SK-N-MC (cell line): ENCODE data around the gene THYN1.
A peak's percentile ranks its signal among the peaks of the same experiment; 100 is the strongest.

Source experiments
- DNase-seq: peaks from one replicate; pipeline ENCODE4 v3.0.0-alpha.2; 2011; ENCODE audit warnings: low read depth, low spot score
- H3K27ac ChIP-seq: fragments of 200-600 bp; sonication (generic); 2 replicates; pipeline ENCODE4 v1.5.1; 2016; ENCODE audit warnings: mixed run types
- H3K36me3 ChIP-seq: fragments of 200-600 bp; sonication (generic); 2 replicates; pipeline ENCODE4 v1.6.1; 2017; ENCODE audit warnings: antibody characterized with exemption, low read length, mixed read lengths; ENCODE audit not compliant: insufficient read depth
- H3K4me3 ChIP-seq: fragments of 200-600 bp; sonication (generic); 2 replicates; pipeline ENCODE4 v1.5.1; 2016
- H3K9ac ChIP-seq: fragments of 200-600 bp; sonication (generic); 2 replicates; pipeline ENCODE4 v1.8.0; 2017; ENCODE audit warnings: mixed run types, mixed read lengths; ENCODE audit not compliant: insufficient read length
- H3K9me3 ChIP-seq: fragments of 200-600 bp; sonication (generic); 2 replicates; pipeline ENCODE4 v1.6.1; 2017; ENCODE audit warnings: low read depth, mild to moderate bottlenecking, antibody characterized with exemption, low read length, moderate library complexity, mixed read lengths
- EZH2 ChIP-seq: fragments of 200-600 bp; sonication (generic); IDR thresholded peaks from one replicate; pipeline ENCODE4 v1.6.1; 2017; ENCODE audit warnings: antibody characterized with exemption
- FOXP2 ChIP-seq: optimal IDR thresholded peaks from 2 replicates; pipeline ENCODE3; 2011; ENCODE audit warnings: mild to moderate bottlenecking, moderate library complexity; ENCODE audit not compliant: insufficient read depth; ENCODE audit errors: extremely low read length, control extremely low read depth
- POLR2AphosphoS5 ChIP-seq: IDR thresholded peaks from 2 replicates; pipeline ENCODE4 v1.6.1; 2012; ENCODE audit warnings: mild to moderate bottlenecking, low read depth, low read length, borderline replicate concordance

THYN1 gene

DNA sequence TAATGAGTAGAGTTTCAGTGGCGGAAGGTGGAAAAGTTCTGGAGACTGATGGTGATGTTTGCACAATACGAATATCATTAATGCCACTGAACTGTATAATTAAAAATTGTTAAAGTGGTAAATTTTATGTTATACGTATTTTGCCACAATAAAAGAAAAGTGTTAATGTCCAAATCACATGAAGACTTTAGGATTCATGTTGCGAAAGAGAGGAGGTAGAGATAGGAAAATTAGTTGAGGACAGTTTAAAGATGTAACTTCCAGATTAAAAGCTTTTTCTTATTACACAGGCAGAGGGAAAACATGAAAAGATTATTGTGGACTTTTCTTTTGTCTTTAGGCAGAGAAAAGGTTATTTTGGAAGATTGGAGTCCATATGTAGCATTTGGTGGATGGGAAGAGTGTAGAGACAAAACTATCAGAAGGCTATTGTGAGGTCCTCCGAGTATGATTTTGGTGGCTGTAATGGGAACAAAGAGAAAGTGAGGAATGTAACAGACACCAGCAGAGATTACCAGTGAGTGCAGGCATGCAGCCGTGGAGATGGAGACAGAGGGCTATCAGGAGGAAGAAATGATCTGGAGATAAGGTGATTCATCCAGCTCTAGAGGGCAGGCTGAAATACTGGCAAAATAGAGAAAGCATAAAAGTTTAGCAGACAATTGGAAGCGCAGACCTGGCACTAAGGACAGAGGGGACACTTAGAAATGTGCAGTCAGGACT lies 16.2 kb downstream of the THYN1 start:
- no peak for DNase-seq
- H3K4me3 ChIP-seq, result no peak overlapping the region
- no peak overlapping the region for H3K27ac ChIP-seq
- no peak overlapping the region for H3K9ac ChIP-seq
- peaks cover 17% of the 10 kb centered on the region; the same call in 1 of the 2 replicates for H3K36me3 ChIP-seq
- H3K9me3 ChIP-seq, result no peaks in the 10 kb centered on the region
- no peak for TF ChIP-seq POLR2AphosphoS5
- no peak for TF ChIP-seq FOXP2
- TF ChIP-seq EZH2, result no peak

- H3K4me3 ChIP-seq, result no peak overlapping the region
- H3K9ac ChIP-seq, result no peak overlapping the region
- peaks cover 17% of the 10 kb centered on the region; the same call in 1 of the 2 replicates for H3K36me3 ChIP-seq
- no peak for DNase-seq
- TF ChIP-seq EZH2 (no peak), POLR2AphosphoS5 (no peak), FOXP2 (no peak)
- no peaks in the 10 kb centered on the region for H3K9me3 ChIP-seq
- no peak overlapping the region for H3K27ac ChIP-seq
These were observed 17.8 kb downstream of the THYN1 start for GRCh38 chr11:134235399-134235798.

DNA sequence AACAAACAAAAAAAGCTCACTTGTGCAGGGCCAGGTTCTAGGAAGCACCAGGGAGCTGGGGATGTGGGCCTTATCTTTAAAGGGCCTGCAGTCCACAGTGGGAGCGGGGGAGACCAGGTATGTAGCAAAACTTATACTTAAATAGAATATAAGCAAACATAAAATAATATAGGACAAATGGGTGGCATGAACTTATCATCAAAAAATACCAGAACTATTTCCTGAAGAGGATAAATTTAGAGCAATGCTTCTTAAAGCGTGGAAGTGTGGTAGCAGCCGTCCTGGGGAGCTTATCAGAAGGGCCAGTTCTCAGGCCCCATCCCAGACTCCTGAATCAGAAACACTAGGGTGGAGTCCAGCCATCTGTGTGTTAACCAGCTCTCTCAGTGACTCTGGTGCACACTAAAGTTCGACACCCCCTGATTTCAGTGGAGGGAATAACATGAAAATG lies 19.4 kb downstream of the THYN1 start:
- Histone ChIP-seq H3K9me3 (no peaks in the 10 kb centered on the region), H3K27ac (no peak overlapping the region), H3K9ac (no peak overlapping the region), H3K4me3 (no peak overlapping the region), H3K36me3 (peaks cover 5% of the 10 kb centered on the region; the same call in 1 of the 2 replicates)
- DNase-seq, result no peak
- TF ChIP-seq FOXP2, result no peak
- TF ChIP-seq POLR2AphosphoS5, result no peak
- TF ChIP-seq EZH2, result no peak

DNA sequence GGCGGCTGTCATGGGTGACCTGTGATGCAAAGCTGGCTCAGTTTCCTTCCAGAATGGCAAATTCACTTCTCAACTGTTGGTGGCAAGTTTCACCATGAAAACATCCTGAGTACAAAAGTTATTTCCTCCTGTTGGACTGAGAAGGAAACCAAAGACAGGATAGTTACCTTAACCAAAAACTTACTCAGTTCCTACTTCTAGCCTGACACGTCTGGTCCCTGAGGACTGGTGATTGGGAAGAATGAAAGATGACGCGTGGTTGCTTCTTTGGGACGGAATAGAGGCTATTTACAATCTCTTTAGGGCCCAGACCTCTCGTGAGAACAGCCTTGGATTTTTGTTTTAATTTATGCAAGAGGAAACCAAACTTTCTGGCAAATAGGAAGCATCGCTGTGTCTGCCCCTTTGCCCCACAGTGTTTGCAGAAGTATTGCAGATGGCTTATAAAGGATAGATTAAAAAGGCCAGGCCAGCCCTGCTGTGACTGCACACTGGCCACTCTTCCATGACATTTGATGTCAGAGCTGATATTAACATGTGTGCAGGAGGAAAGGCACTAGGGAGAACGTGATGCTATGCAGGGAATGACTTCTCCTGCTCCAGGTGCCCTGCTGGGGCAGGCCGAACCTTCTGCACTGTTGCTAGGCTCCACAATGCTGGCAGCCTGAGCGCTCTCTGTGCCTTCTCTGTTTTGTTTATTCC lies 21.0 kb downstream of the THYN1 start:
- TF ChIP-seq EZH2, result no peak
- TF ChIP-seq POLR2AphosphoS5, result no peak
- no peak for TF ChIP-seq FOXP2
- H3K9me3 ChIP-seq, result no peaks in the 10 kb centered on the region
- no peak overlapping the region for H3K4me3 ChIP-seq
- no peak overlapping the region for H3K9ac ChIP-seq
- no peak for DNase-seq
- peaks cover 5% of the 10 kb centered on the region; the same call in 1 of the 2 replicates for H3K36me3 ChIP-seq
- no peak overlapping the region for H3K27ac ChIP-seq

DNA sequence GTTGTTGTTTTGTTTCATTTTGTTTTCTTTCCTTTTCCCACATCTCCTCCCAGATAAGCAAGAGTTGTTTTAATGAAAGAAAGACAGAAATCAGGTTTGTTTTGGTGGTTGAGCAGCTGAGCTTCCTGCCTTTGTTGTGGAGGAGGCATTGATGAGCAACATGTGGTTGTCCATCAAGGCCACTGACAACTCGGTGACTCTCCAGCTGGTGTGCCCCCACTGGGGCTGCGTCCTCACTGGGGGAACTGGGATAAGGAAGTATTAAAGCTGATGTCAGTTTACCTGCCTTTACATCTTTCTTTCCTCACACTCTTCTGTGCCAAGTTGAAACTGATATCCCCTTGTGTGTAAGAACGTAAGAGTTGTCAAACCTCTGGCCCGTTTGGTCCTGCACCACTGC lies 22.8 kb downstream of the THYN1 start:
- H3K4me3 ChIP-seq, result no peak overlapping the region
- DNase-seq, result no peak
- TF ChIP-seq EZH2, result no peak
- no peak for TF ChIP-seq POLR2AphosphoS5
- no peak for TF ChIP-seq FOXP2
- no peak overlapping the region for H3K27ac ChIP-seq
- H3K9ac ChIP-seq, result no peak overlapping the region
- H3K36me3 ChIP-seq, result no peaks in the 10 kb centered on the region; the same call in 1 of the 2 replicates
- no peaks in the 10 kb centered on the region for H3K9me3 ChIP-seq

DNA sequence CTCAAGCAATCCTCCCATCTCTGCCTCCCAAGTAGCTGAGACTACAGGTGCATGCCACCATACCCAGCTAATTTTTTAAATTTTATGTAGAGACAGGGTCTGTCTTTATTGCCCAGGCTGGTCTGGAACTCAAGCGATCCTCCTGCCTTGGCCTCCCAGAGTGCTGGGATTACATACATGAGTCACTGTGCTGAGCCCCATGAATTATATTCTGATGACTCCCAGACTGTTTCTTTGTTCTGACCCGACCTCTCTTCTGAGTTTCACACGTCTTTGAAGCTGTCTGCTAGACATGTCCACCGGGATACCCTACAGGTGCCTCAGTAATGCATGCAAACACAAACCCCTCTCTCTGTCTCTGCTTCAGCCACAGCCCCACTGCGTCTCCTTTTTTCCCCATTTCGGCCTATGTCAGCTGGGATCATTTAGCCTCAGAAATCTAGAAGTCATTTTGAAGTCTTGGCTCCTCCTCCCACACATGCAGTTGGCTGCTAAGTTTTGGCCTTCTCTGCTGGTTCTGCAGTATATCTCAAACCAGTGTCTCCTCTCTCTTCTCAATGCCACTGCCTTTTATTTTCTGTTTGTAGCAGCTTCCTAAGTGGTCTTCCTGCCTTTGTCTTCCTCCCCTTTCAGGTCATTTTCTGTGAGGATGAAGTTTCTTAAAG lies 23.9 kb downstream of the THYN1 start:
- Histone ChIP-seq H3K4me3 (no peak overlapping the region), H3K27ac (no peak overlapping the region), H3K9me3 (no peaks in the 10 kb centered on the region), H3K9ac (no peak overlapping the region), H3K36me3 (no peaks in the 10 kb centered on the region)
- TF ChIP-seq POLR2AphosphoS5 (no peak), EZH2 (no peak), FOXP2 (no peak)
- no peak for DNase-seq

DNA sequence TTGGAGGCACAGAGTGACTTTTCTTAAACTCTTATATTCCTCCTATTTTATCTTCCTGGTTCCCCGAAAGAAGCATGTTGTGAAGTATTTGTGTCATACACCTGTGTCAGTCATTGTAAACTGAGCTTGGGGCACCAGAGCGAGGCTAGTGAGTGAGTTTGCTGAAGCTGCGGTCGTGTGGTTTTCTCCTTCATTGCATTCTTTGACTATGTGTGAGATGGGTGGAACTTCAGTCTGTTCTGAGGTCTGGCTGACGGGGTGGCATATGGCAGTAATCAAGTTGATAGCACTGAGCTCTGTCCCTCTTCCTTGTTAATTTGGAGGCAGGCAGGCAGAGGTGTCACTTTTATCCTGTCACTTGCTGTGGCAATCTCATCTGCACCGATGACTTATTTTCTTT lies 24.5 kb downstream of the THYN1 start:
- Histone ChIP-seq H3K9ac (no peak overlapping the region), H3K9me3 (no peaks in the 10 kb centered on the region), H3K4me3 (no peak overlapping the region), H3K27ac (no peak overlapping the region), H3K36me3 (no peaks in the 10 kb centered on the region)
- no peak for DNase-seq
- TF ChIP-seq EZH2 (no peak), POLR2AphosphoS5 (no peak), FOXP2 (no peak)

DNA sequence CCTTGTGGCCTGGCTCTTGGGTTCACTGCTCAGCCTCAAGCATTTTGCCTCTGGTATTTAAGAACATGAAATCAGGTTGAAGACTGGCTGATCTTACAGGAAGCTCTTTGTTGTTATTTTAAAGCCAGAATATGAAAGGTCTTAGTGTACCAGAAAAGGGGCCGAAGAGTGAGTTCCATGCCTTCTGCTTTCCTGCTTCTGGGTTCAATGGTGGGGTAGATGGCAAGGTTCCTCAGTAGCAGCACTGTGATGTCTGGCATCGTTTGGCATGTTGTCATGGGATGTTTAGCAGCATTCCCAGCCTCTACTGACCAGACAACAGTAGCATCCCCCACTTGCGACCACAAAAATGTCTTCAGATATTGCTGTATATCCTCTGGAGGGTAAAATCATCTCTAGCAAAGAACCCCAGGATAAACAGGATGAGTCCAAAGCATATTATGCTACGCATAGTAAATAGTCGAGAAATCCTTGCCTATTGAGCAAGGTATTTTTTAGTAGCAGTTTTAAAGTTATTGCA lies 26.3 kb downstream of the THYN1 start:
- no peaks in the 10 kb centered on the region for H3K9me3 ChIP-seq
- peak overlapping the region; percentile 99; the same call in 1 of the 2 replicates for H3K4me3 ChIP-seq
- no peak overlapping the region for H3K27ac ChIP-seq
- no peak for DNase-seq
- TF ChIP-seq EZH2 (no peak), FOXP2 (no peak), POLR2AphosphoS5 (no peak)
- H3K9ac ChIP-seq, result no peak overlapping the region
- 0 out of 2 replicates have a peak, but pooled peaks cover 6% of the 10 kb centered on the region for H3K36me3 ChIP-seq
